HG03103 (cell line): ENCODE data around the gene POU2F1.
"Not testable (repeated sequence)": the region's sequence is repeated elsewhere in the genome, so short reads cannot be mapped to it uniquely, and the experiment has no call there.

Experiments
- ATAC-seq: cut with Tn5 transposase; IDR thresholded peaks from one replicate; pipeline ENCODE4 v1.9.1; 2021; ENCODE audit warnings: low read depth; ENCODE audit not compliant: unreplicated experiment

The POU2F1 gene

DNA sequence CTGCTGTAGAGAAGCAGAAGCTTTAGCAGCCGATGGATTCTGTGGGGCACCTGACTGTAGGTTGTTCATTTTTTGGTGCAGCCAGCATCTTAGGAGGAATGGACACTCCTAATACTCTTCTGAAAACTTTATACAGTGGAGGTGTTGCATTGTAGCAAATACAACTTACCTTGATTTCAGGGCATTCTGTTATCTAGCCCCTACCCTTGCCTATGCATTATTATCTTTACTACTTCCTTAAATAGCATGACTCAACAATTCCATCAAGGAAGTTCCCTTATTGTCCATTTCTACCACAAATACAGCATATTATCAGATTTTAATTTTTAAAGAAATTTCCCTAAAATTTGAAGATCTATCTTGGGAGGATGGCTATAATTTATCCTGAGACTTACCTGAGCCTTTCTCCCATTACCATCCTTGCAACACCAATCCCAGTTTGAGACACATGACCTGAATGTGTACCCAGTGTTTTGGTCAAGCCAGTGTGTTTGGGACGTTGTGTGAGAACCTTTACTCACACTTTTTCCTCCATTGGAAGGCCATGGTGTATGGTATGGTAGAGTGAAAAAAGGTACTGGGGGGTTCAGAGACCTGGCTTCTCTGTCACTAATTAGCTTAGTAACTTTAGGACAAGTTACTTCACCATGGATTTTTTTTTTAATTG, 9.2 kb downstream of the POU2F1 start:
- ATAC-seq = no peak

DNA sequence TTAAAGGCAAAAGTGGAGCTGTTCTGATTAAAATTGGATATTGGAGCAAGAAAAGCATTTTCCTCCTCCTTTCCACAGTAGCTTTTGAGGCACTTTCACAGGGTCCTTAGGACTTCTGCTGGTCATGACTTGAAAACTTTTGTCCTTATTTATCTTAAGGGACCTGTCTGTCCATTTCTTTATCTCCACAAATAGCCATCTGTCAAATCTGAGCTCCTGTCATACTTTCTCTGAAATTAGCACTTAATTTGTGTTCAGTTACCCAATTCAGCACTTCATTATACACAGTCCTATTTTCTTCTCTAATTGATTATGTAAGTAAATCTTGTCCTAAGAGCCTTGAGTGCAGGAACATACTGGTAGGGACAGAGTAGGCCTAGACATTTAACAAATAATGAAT, 9.8 kb downstream of the POU2F1 start:
- ATAC-seq = no peak

DNA sequence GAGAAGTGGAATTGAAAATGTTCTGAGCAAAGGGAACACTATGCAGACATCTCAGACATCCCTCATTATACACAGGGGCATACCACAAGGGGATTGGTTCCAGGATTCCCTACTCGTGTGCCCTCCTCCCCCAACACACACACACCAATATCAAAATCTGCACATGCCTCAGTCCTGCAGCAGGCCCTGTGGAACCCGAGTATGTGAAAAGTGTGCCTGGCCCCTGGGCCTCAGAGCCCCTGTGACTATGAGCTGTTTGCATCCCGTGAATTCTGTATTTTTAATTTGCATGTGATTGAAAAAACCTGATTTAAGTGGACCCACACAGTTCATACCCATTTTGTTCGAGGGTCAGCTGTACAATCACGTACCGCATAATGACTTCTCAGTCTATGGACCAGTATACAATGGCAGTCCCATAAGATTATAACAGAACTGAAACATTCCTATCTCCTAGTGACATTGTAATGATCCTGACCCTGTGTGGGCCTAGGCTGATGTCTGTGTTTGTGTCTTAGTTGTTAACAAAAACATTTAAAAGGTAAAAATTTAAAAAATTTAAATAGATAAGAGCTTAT, 11.3 kb downstream of the POU2F1 start:
- ATAC-seq = no peak

DNA sequence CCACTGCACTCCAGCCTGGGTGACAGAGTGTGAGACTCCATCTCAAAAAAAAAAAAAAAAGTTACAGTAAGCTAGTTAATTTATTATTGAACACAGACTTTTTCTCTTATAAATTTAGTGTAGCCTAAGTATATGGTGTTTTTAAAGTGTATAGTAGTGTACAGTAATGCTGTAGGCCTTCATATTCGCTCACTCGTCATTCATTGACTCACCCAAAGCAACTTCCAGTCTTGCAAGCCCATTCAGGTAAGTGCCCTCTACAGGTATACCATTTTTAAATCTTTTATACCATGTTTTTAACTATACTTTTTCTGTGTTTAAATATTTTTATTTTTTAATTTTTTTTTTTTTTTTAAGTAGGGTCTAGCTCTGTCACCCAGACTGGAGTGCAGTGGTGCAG, 12.1 kb downstream of the POU2F1 start:
- no peak for ATAC-seq

GRCh38 chr1:167233373-167233772, 12.7 kb downstream of the POU2F1 start:
- no peak for ATAC-seq

DNA sequence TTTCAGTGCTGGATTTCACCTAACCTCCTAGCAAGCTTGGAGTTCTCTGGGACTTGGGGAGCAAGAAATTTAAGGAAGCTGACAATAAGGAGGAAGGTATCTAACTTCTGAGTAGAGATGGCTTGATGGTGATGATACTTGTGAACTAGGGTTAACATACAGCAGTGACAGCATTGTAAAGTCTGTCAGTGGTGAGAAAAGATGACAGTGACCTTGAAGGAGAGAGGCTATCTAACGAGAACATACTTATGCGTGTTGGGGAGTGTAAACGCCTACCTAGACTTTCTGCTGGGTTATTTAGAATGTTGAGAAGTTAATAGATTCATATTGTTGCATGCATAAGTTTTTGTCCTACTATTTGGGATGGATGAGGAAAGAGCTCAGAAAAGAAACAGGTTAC, 16.3 kb downstream of the POU2F1 start:
- no peak for ATAC-seq

DNA sequence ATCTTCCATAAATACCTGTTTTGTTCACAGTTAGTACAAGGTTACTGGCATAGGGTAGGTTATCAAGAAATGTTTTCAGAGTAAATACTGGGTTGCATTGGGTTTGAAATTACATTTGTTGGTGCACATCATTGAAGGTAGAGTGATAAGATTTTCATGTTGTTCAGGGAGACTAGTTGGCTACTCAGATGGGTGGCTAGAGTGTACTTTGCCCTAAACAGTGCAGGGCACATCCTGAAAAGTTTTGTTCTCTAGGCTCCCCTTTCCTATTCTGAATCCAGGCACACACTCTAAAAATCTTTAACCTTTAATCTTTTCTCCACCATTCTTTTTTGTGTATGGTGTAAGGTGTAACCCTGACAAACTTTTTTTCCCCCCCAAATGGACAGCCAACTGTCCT, 18.0 kb downstream of the POU2F1 start:
- no peak for ATAC-seq

DNA sequence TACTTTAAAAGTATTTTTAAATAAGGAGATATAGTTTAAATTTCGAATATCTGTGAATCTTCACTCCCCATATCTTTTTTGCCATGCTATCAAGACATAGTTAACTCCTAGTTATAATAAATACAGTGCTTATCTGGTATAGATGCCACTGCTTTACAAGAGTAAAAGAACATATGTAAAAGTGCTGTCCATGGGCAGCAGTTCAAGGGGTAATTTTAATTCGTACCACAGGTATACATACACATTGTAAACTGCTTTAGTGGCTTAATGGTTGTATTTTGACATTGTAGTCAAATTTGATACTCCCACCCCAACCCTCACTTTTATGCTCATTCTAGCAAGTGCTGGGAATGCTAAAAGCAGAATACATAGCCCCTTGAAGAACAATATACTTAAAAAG, 18.6 kb downstream of the POU2F1 start:
- ATAC-seq = no peak

DNA sequence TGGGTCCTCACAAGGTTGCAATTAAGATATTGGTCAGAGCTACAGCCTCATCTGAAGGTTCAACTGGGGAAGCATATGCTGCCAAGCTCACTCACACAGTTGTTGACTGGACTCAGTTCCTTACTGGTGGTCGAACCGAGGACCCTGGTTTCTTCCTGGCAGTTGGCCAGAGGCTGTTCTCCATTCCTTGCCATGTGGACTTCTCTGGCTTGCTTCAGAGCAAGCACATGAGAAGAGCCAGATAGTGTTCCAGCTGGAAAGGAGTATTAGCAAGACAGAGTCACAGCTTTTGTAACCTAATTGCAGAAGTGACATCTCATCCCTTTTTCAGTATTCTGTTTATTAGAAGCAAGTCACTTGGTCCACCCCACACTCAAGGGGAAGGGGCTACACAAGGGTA, 23.6 kb downstream of the POU2F1 start:
- ATAC-seq = no peak

- ATAC-seq = not testable (repeated sequence)
Measured at GRCh38 chr1:167245168-167245567, 24.5 kb downstream of the POU2F1 start.

DNA sequence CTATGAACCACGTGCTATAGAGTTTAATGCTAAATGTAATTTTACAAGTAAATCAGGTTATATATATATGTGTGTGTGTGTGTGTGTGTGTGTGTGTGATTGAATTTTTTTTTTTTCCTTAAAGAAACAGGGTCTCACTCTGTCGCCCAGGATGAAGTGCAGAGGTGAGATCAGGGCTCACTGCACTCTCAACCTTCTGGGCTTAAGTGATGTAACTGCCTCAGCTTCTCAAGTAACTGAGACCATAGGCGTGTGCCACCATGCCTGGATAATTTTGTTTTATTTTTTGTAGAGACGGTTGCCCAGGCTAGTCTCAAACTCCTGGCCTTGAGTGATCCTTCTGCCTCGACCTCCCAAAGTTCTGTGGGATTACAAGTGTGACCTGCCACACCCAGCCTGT, 26.3 kb downstream of the POU2F1 start:
- no peak for ATAC-seq

DNA sequence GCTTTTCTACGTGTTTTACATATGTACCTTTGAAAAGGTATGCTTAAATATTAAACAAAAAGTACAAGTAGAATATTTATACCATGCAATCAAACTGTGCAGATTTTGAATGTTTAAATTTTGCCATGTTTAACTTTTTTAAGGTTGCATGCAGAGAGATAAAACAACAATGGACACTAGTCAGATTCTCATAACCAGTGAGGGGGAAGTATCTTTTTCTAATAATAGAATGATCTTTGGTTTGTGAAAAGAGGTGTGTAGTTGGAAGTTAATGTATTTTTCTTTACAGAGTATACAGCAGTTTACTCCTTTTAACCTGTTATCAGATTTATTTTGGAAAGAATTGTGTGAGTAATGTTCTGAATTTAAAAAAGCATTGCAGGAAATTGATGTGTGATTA, 27.1 kb downstream of the POU2F1 start:
- ATAC-seq = no peak

DNA sequence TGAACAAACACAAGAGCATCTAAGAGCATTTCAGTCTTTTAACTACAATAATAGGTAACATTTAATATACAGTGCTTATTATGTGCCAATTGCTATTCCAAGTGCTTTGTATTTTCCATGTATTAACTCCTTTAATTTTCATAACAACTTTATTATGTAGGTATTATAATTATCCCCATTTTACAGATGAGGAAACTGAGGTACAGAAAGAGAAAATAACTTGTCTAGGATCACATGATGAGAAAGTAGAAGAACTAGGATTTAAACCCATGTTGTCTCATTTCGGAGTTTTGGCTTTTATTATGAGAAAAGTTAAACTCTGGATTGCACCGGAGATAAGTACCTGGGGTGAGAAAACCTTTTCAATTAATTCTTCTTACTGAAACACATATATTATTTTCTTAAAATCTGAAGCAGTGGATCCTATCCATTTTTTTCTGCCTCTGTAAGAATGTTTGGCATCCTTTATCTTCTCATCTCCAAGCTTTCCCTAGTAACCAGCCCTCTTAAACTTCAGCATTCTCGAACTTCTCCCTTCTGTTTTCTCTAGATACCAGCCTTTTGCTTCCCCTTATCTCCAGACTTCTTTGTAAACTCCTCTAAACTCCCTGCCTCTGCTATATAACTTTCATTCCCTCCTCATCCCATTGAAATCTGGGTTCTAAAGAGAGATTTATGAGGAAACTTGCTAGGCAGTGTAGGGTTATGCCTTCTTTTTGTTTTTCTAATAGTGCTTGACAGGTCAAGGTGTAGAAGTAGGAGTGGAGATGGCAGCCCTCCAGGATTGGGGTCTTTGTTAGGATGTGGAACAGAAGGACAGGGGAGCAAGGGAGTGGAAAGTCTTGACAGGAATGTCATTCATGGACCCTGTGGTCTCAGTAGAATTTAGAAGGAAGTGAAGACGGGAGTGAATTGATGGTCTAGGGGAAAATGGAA, 28.3 kb downstream of the POU2F1 start:
- no peak for ATAC-seq

DNA sequence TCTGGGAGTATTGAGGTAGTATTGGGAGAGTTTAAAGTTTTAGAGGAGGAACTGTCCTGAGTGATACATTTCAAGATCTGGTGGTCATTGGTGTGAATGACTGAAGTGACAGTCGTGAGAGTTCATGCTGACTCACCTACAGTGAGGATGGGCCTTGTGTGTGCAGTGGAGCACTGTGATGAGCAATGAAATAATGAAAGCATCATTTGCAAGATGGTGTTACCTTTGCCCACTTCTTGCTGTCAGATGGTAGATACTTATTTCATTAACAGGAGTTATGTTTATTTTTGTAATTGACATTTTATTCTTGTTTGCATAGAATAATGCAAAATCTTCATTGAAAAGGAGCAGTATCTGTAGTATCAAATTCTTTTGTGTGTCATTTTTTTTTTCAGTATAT, 29.0 kb downstream of the POU2F1 start:
- no peak for ATAC-seq

DNA sequence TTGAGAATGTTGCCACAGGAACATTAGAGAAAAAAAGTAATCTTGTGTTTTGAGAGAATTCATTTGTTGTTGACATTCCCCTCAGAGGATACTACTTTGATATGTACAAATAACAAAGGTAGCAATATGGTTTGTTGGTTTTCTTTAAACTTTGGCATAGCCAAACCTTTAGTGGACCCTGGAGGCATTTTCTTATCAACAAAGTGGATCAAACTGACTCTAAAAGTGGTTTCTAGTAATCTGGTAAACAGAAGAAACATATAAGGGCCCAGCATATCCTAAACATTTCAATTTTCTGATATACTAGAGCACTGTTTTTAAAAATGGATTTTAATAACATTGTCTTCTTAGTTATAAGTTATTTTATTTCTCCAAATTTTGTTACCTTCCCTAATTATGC, 29.8 kb downstream of the POU2F1 start:
- ATAC-seq = no peak

DNA sequence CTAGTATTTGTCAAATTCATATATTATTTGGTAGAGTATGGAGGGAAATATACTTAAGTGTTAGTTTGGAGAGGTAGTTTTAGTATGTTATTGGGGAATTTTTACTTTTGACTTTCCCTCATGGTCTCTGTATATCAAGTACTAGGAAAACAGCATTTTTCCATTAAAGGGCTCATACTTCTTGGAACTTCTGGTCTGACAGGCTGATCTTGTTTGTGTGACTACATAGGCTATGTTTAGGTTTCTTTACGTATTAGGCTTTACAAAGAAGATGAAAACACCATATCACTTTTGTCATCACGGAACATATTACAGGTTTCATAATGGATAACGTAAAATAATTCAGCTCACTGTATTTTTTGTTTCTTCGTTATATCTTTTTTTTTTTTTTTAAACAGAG, 30.8 kb downstream of the POU2F1 start:
- no peak for ATAC-seq

DNA sequence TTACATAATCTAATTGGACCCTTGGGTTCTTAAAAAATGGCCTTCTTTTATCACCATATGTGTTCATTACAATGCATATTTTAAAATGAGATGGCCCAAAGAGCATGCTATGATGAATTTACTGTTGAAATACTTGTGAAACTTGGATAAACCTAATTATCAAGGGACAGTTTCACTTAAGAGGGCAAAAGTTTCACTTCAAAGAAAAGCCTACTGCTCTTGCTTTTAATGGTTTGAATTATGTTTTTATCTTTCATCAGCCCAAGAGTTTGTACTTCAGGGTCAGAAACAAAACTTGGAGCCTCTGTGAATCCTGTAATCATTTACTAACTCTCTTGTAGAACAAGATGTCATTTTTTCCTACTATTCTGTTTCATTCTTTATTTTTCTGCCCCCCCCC, 32.3 kb downstream of the POU2F1 start:
- no peak for ATAC-seq

- no peak for ATAC-seq
Measured at GRCh38 chr1:167258858-167259257, 38.2 kb downstream of the POU2F1 start.

- ATAC-seq = no peak
Measured at GRCh38 chr1:167262836-167263235, 42.1 kb downstream of the POU2F1 start.

DNA sequence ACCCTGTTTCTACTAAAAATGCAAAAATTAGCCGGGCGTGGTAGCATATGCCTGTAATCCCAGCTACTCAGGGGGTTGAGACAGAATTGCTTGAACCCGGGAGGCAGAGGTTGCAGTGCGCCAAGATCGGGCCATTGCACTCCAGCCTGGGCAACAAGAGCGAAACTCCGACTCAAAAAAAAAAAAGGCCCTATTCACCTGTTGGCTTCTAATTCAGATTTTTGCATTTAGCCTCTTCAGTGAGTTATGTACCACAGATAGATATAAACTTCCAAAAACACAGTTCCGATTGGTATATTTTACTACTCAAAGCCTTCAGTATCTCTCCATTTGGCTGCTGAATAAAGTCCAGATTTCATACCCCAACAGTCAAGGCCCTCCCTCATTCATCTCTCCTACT, 42.7 kb downstream of the POU2F1 start:
- ATAC-seq = no peak

- ATAC-seq = no peak
Measured at GRCh38 chr1:167263819-167264464, 43.3 kb downstream of the POU2F1 start.
